NCI-H2196 (cell line): ENCODE measurements around the gene PSMB10.

Experiments
- DNase-seq: peaks from one replicate; lab custom pipeline; 2025; ENCODE audit not compliant: unreplicated experiment; lab: John Stamatoyannopoulos, UW

The PSMB10 gene

GRCh38 chr16:67963662-67964321, 27.1 kb upstream of the PSMB10 start:
- peak; percentile 32 for DNase-seq

DNA sequence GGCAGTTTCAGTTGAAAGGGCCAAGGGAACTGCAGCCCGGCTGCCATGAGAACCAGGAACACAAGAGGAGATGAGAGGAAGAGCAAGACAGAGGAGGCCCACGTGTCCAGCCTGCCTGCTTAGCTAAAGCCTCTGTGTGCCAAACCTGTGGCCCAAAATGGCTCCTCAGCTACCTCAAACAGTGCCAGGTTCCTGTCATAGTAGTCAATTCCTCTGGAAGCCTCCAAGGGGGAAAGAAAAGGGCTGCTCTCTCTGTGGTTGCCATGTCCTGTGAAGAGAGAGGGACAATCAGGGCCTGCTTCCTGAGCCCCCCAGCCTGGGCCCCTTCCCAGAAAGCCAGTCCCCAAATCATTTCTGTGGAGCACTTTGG, 26.6 kb upstream of the PSMB10 start:
- DNase-seq = no peak

GRCh38 chr16:67962135-67962534, 25.5 kb upstream of the PSMB10 start:
- DNase-seq = no peak

GRCh38 chr16:67961551-67961957, 24.9 kb upstream of the PSMB10 start:
- DNase-seq = peak; percentile 91

- DNase-seq = no peak
These were observed 23.1 kb upstream of the PSMB10 start for GRCh38 chr16:67959536-67960329.

DNA sequence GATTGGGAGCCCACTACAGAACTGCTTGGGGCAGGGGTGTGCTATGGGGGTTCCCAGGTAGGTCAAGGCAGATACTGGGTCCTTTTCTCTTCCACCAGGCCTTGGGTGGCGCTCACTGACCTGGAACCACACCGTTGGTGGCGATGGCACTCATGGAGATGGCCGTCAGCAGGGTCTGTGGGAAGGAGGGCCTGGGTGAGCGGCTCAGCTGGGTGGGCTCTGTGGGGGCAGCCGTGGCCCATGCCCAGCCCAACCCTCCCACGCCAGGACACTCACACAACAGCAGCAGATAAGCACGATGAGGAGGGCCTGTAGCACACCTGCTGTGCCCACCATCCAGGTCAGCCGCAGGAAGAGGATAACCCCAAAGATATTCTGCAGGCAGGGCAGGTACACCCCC, 21.0 kb upstream of the PSMB10 start:
- no peak for DNase-seq

- DNase-seq = no peak
These were observed 18.0 kb upstream of the PSMB10 start for GRCh38 chr16:67954421-67955196.

GRCh38 chr16:67953641-67954375, 17.2 kb upstream of the PSMB10 start:
- peak; percentile 7 for DNase-seq

GRCh38 chr16:67951485-67951884, 14.8 kb upstream of the PSMB10 start:
- DNase-seq = no peak

DNA sequence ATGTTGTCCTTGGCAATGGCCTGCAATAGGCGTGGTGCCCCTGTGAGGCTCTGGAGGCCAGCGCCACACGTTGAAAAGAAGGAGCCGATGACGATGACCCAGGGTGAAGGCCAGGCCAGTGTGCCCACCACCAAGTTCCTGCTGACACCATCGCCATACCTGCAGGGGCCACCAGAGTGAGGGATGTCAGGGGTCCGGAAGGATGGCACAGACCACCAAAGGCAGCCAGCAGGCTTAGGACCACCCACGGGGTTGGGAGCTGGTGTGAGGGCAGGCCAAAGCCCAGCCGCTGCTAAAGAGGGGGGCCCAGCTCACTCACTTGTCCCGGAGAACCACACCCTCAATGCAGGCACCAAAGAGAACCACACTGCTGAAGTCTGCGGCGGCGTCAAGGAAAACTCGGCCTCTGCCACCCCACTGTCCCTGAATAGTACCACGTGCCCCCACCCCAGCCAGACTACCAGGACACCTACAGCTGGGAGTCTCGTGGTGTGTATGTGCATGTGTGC, 13.7 kb upstream of the PSMB10 start:
- DNase-seq = no peak

DNA sequence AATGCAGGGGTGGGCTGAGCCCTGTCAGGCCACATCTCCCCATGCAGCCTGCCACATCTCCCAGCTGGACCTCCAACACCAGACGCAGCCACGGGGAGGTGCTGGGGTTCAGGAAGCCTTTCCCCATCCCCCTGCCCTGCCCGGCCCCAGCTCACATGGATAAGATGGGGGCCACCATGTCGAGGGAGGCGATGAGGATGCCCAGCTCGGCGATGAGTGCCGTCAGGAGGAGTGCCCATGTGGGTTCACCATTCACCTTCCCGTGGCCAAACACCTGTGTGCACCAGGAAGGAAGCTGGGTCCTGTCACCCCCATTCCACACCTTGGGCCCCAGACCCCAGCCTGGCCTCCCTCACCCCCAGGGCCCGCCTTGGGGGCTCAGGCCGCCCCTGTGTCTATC, 13.0 kb upstream of the PSMB10 start:
- DNase-seq = no peak

GRCh38 chr16:67948015-67948414, 11.4 kb upstream of the PSMB10 start:
- DNase-seq = no peak

DNA sequence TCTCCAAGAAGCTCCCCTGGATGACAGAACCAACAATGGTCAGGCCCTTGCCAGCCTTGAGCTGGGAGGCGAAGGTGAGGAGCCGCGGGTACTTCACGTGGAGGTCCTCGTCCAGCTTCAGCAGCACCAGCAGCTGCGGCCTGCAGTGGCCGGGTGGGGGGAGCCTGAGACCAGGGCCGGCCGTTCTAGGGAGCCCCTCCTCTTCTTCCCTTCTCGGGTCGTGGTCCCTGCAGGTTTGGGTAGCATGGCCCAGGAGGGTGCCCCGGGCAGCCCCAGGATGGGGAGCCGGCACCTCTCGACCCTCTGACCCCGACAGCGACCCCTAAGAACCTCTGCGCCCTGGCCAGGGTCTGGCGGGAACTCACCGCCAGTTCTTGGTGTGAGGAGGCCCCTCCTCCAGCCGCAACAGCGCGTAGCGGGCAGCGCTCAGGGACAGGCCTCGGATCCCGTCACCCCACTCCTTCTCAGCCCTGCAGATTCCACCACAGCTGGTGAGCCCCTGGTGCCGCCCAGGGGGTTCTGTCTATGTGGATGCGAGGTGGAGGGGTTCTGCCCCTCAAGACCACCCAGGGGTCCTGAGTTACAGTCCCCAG, 10.4 kb upstream of the PSMB10 start:
- DNase-seq = no peak

DNA sequence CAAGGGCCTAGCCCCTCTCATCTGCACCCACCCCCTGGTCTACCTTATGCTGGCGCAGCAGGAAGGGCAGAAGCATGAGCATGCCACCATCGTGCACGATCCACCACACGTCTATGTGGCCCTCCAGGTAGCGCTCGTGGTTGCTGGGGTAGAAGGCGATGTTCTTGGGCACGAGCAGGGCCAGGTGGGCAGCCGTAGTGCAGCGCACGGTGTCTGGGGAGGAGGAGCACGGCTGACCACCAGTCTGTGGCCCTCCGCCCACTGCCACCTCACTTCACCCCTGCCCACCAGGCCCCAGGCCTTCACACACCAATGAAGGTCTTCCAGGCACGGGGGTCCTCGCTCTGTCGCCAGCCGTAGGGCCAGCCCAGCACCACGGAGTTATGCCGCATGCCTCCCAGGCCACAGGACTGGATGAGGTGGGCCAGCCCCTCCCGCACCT, 9.5 kb upstream of the PSMB10 start:
- DNase-seq = no peak

GRCh38 chr16:67945392-67945933, 8.8 kb upstream of the PSMB10 start:
- no peak for DNase-seq

DNA sequence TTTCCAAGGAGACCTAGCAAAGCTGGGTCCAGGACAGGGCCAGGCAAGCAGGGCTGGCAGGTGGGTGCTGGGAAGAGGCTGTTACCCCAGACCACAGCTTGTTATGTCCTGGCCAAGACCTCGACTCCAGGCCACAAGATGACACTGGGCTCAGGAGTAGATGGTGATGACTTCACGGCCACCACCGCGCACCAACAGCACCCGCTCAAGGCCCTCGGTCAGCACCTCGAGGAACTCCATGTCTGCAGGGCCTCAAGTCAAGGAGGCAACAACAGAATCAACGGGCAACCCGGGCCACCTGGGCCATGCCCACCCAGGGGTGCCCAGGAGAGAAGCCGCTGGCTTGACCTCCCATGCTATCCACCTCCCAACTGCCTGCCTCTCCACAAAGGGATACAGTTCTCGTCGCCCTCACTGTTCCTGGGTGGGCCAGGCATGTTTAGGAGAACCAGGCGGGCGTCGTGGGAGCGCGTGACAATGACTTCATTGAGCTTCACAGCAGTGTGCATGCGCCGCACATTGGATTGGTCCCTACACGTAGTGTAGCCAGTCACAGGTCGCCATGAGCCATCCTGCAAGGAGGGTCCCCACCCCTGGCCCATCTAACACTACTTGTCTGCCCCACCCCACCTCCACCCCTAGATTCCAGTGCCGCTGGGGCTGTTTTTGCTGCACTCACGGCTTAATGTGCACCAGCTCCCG, 8.2 kb upstream of the PSMB10 start:
- DNase-seq = no peak

DNA sequence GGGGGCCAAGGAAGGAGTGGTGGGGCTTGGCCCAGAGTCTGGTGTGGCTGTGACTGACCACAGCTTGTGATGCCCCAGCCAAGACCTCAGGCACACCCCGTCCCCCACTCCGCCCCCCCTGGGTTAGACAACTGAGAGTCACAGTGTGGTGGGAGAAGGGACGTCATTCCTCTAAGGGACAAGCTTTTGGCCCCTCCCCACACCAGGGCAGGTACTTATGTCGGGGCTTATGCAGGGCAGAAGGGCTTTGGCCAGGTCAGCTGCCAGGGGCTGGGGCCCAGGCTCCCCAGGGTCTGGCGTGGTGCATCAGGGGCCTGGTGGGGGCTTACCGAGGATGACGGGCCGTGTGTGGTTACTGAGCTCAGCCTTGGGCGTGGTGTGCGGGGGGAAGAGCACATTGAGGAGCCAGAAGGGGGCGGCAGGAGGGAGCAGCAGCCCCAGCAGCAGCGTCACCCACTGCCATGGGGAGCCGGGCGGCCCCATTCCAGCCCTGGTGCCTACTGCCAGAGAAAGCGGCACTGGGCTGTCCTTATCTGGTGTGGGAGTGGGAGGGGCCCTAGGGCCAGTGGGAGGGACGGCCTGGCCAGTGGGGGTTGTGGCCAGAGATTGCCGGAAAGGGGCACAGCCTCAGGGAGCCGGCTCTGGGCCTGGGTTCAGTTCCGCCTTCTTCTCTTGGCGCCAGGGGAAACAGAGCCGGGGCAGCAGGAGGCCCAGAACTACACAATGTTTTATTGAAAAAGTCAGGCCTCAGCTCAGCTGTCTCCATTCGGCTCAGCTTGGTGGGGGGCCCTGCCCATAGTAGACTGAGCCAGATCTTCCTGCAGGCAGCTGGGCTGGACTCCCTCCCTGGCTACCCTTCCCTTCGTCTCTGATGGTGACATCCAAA, 7.2 kb upstream of the PSMB10 start, which contains the start of gene LCAT:
TSS of gene LCAT (minus strand) at position 502 of the 886 bp plus-strand sequence. CDS start at position 483, 19 bp downstream.
- DNase-seq = no peak

DNA sequence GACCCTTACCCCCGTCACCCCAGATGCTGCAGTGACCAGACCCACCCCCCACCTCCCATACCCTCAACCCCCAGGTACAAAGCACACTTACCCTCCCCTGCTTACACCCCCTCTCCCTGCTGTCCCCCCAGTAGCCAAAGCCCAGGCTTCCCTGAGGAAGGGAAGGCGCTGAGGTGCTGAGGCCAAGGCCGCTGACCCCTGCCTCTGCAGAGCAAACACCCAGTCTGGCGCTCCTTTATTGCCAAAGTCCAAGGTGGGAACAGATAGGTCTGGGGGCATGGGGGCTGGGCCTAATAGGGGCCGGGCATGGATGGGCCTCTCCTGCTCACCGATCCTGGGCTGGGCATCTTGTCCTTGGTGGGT, 6.6 kb upstream of the PSMB10 start:
- DNase-seq = no peak
